Ovary (tissue), 9 donors: ENCODE data around the gene CLK1. TPM values are rescaled to one million over a fixed set of nuclear protein-coding genes. Genes with fewer than 3 reads are reported as not detected.
A peak's percentile ranks its signal among the peaks of the same experiment; 100 is the strongest.

Source experiments
- DNase-seq, 5 donors: peaks; one replicate each; pipeline ENCODE4 v3.0.0-alpha.2; 2019 to 2020
- H3K27ac ChIP-seq, 2 donors: fragments of 200-600 bp; one replicate each; pipeline versions ENCODE4 v1.5.1 to v1.8.0; 2019 to 2022
- H3K27me3 ChIP-seq: fragments of 200-600 bp; one replicate; pipeline ENCODE4 v1.8.0; 2022
- H3K36me3 ChIP-seq: fragments of 200-600 bp; sonication (generic); one replicate; pipeline ENCODE4 v1.5.1; 2019
- H3K4me1 ChIP-seq: one replicate; pipeline ENCODE4 v1.8.1; 2013; ENCODE audit warnings: mild to moderate bottlenecking, moderate library complexity; ENCODE audit not compliant: insufficient read depth
- H3K4me3 ChIP-seq: fragments of 200-600 bp; sonication (generic); one replicate; pipeline ENCODE4 v1.5.1; 2017
- H3K9me3 ChIP-seq, 2 donors: fragments of 200-600 bp in 1 of 2; sonication (generic) in 1 of 2; one replicate each; pipeline versions ENCODE4 v1.5.1 to v1.8.1; 2013 to 2019; ENCODE audit warnings: mild to moderate bottlenecking in 1 of 2, moderate library complexity in 1 of 2
- EP300 ChIP-seq: sonication (generic); formaldehyde crosslinking; IDR thresholded peaks from one replicate; pipeline ENCODE4 v1.6.1; 2017; ENCODE audit warnings: antibody characterized with exemption
- POLR2A ChIP-seq: fragments of 450-650 bp; IDR thresholded peaks from one replicate; pipeline ENCODE4 v1.6.1; 2017; ENCODE audit warnings: antibody characterized with exemption, mild to moderate bottlenecking, moderate library complexity
- WGBS, 3 donors: extraction: QIAGEN DNeasy Blood & Tissue Kit in 1 of 3; methylation state at CpG; one replicate each; pipeline versions ENCODE4 v1.1.5 to v1.1.7; 2013 to 2017; 5-methylcytosine and 5-hydroxymethylcytosine counted together
- intact Hi-C, 4 donors: fragments of 100-400 bp; cut with DNase I; formaldehyde crosslinking; loops; one replicate each; pipeline versions ENCODE4 v1.11.0 to v1.15.1; 2022 to 2023
- polyA plus RNA-seq, 2 donors: library from polyadenylated mRNA; stranded (reverse); fragments of 200-250 nt in 1 of 2; fragments of 350-450 nt in 1 of 2; fragmentation: Illumina TruSeq in 1 of 2; extraction: RNeasy Lipid Tissue Mini Kit (QIAGEN cat#74804) in 1 of 2; gene quantifications; one replicate each; pipeline ENCODE4 v1.2.3, GENCODE V29; 2013 to 2014
- total RNA-seq, 7 donors: library from RNA; depleted of rRNA in 2 of 7; stranded (reverse); fragments of >200 nt in 2 of 7; fragmentation: NEBNext Ultra II Directional in 3 of 7; extraction: Animal tissue kit (Norgen Biotek cat#: 25700) in 3 of 7; gene quantifications; one replicate each; pipeline versions ENCODE4 v1.1.0 to v1.2.4, GENCODE V29; 2016 to 2023
- TF ChIP-seq, protein P1 (sequence below), 3 donors: fragments of 450-650 bp in 2 of 3; fragments of 200-600 bp in 1 of 3; IDR thresholded peaks; one replicate each; pipeline versions ENCODE4 v1.5.1 to v1.8.0; 2016 to 2022; ENCODE audit warnings: antibody characterized with exemption in 3 of 3, mild to moderate bottlenecking in 1 of 3
- donor health status: DM: no; HTN: no; CAD: no; lungs with moderate emphysema.
- donor health status: DM: no; HTN: no; CAD: no.
- donor health status: Bipolar disorder and iron deficiency.
- donor health status: DM: yes; HTN: yes; CAD: no.
- donor health status: DM: no; HTN: no; CAD: no.
- donor health status: DM: yes; HTN: yes; CAD: no.

The CLK1 gene
- total and polyA plus RNA-seq, 9 donors: 88.3 to 266 (median 131) TPM

DNA sequence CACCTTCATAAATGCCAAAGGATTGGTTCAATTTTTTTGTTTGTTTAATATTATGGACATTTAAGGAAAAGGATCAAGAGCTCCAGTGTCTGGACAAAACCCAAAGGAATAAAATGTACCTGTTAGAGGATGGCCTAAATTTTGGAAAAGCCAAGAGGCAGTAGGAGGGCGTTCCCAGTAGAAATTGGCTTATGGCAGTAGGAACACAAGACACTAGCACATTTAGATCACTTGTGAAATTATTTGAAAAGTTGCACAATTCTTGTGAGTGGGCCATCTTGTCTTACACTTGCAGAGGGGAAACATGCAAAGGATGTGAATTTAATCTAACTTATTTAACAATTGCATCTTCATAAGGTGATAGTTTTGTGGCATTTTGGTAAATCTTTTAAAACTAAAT is 49.5 kb downstream of the CLK1 start:
- WGBS, 3 donors: 74 to 94% (median 77%) methylated on average over 1 of the region's 1 CpG
- TF ChIP-seq EP300: no peak
- TF ChIP-seq, protein P1, sequence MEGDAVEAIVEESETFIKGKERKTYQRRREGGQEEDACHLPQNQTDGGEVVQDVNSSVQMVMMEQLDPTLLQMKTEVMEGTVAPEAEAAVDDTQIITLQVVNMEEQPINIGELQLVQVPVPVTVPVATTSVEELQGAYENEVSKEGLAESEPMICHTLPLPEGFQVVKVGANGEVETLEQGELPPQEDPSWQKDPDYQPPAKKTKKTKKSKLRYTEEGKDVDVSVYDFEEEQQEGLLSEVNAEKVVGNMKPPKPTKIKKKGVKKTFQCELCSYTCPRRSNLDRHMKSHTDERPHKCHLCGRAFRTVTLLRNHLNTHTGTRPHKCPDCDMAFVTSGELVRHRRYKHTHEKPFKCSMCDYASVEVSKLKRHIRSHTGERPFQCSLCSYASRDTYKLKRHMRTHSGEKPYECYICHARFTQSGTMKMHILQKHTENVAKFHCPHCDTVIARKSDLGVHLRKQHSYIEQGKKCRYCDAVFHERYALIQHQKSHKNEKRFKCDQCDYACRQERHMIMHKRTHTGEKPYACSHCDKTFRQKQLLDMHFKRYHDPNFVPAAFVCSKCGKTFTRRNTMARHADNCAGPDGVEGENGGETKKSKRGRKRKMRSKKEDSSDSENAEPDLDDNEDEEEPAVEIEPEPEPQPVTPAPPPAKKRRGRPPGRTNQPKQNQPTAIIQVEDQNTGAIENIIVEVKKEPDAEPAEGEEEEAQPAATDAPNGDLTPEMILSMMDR (IDR thresholded peaks at IDR 0.05): no peak
- no peak for TF ChIP-seq POLR2A
- Histone ChIP-seq H3K36me3 (no peaks in the 10 kb centered on the region), H3K27me3 (no peaks in the 10 kb centered on the region), H3K4me1 (peaks cover 2% of the 10 kb centered on the region), H3K4me3 (no peak overlapping the region), H3K27ac (no peak overlapping the region), H3K9me3 (no peaks in the 10 kb centered on the region)
- intact Hi-C loops: loop anchor here (5.0 to 10.0 kb wide), 4 partner anchors 47 to 103 kb away; partner anchors contain the start of gene CLK1 (in 3 of the 4)
- DNase-seq: no peak

DNA sequence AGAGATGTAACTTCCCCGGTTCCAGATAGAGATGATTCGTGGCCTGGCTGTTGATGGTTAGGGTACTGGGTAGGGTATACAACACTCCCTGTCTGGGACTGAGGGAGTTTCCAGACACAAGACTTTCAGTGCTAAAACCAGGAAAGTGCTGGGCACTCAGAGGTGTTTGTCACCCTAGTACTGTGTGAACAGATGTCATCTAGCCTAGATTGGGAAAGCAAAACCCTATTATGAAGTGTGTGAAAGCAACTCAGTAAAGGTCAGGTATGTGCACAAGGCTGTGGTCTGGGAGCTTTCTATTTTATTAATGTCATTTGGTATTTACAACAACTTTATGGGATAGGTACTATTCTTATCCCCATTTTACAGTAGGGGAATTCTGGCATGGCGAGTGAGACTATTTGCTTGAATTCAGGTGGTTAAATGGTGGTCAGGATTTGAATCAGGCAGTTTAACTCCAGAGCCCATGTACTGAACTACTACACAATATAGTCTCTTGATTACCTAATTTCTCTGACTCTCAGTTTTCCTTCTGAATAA is 50.1 kb downstream of the CLK1 start:
- Histone ChIP-seq H3K9me3 (no peaks in the 10 kb centered on the region), H3K27me3 (no peaks in the 10 kb centered on the region), H3K36me3 (no peaks in the 10 kb centered on the region), H3K4me3 (no peak overlapping the region), H3K27ac (no peak overlapping the region), H3K4me1 (peaks cover 2% of the 10 kb centered on the region)
- WGBS, 3 donors: 71 to 72% (median 71%) methylated on average over 3 of the region's 3 CpGs
- DNase-seq: no peak
- TF ChIP-seq POLR2A: no peak
- intact Hi-C loops: loop anchor here (5.0 to 10.0 kb wide), 4 partner anchors 48 to 102 kb away; partner anchors contain the start of gene CLK1 (in 3 of the 4)

DNA sequence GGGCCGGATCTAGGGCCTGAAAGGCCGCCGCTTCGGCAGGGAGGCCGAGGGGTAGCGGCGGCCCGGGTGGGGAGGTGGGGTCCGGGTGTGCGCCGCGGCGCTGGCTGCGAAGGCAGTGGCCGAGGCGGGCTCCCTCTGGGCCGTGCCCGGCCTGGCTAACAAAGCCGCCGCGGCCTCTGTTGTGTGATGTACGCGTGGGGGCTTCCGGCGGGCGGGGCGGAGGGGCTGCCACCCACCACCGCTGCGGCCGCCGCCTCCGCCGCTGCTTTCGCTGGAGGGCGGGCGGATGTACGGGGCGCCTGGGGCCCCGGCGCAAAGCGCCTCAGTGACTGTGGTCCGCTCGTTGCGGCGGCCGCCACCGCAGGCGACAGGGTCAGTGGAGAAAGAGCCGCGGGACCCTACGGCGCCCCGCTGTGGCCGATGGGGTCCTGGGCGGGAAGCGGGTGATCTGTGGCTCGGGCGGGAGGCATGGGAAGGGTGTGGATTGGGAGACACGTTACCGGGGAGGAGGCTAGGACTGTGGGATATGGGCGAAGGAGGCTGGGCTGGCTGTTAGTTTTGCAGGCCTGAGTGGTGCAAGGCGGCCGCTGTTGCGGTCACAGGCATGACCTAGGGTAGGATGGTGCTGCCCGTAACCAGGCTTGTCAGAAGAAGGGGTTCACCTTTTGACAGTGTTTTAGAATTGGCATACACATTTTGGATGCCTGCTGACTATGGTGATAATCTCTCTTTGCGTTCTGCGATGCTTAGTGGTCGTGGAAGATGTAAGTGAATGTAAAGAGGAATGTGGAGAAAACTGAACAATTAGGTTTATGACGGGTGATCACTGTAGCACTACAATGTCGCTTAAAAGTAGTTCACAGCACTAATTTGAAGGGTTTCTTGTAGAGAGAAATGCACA is 52.1 kb downstream of the CLK1 start:
- no peaks in the 10 kb centered on the region for H3K9me3 ChIP-seq
- H3K4me1 ChIP-seq: peaks cover 2% of the 10 kb centered on the region
- no peaks in the 10 kb centered on the region for H3K36me3 ChIP-seq
- no peak for TF ChIP-seq POLR2A
- TF ChIP-seq, protein P1 (IDR thresholded peaks at IDR 0.05): peak in 2 of 3 donors; percentile 42 to 47
- H3K27me3 ChIP-seq: no peaks in the 10 kb centered on the region
- H3K4me3 ChIP-seq: peak overlapping the region; percentile 78
- intact Hi-C loops: loop anchor here (2.0 to 10.0 kb wide), 5 partner anchors 50 to 100 kb away; partner anchors contain the start of gene CLK1 (in 4 of the 4)
- DNase-seq: peak; percentile 61 to 80 (median 71)
- H3K27ac ChIP-seq: peak overlapping the region; percentile 74 to 95
- 1% methylated on average over 28 to 70 of the region's 70 CpGs for WGBS, 3 donors

DNA sequence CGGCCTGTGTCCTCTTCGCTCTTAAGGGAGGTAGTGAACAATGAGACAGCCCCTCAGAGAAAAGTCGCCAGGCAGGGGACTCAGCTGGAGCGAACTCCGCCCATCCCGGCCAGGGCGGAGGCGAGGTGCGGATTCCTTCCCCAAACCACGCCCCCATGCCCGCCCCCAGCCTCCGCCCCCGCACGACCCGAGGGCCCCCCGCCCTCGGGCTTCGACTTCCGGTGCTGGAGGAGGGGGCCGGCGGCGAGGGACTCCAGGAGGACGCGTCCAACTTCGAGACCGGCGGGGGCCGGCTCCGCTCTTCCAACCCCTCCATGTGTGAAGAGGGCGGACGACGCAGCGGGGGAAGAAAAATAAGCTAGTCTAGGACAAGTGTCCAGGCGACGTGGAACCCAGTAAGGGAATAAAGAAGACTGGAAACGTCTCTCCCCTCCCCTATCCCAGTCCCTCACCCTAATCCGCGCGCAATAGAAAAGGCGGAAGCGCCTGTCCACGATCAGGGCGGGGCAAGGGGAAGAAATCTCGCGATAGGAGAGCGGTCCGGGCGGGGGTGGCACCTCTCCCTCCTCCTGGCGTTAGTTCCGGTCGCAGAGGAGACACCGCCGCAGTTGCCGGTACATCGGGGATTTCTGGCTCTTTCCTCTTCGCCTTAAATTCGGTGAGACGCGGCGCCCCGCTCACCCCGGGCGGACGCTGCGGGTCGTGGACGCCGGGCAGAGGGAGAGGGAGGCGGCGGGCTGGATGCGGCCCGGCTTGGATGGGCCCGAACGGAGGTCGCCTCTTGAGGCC is 52.9 kb downstream of the CLK1 start, which contains the start of gene BZW1:
TSS of gene BZW1 (plus strand) at position 578 of the 789 bp plus-strand sequence. CDS start 1,308 bp downstream, outside the sequence.
- peak; percentile 97 to 98 (median 98) for DNase-seq
- intact Hi-C loops: loop anchor here (2.0 to 10.0 kb wide), 5 partner anchors 51 to 99 kb away; partner anchors contain the start of gene CLK1 (in 4 of the 4)
- H3K36me3 ChIP-seq: no peaks in the 10 kb centered on the region
- peak within 1 kb of the TSS; percentile 74 to 95 for H3K27ac ChIP-seq
- no peaks in the 10 kb centered on the region for H3K9me3 ChIP-seq
- H3K4me1 ChIP-seq: peaks cover 2% of the 10 kb centered on the region
- no peak for TF ChIP-seq EP300
- TF ChIP-seq, protein P1 (IDR thresholded peaks at IDR 0.05): peak in 1 of 3 donors; percentile 13
- TF ChIP-seq POLR2A: peak; percentile 96
- H3K27me3 ChIP-seq: no peaks in the 10 kb centered on the region
- peak within 1 kb of the TSS; percentile 78 for H3K4me3 ChIP-seq
- 0 to 1% (median 1%) methylated on average over 46 to 75 of the region's 75 CpGs for WGBS, 3 donors
